ENCODE data around the gene HSD17B14. TPM values are rescaled to one million over a fixed set of nuclear protein-coding genes. Genes with fewer than 3 reads are reported as not detected.

HSD17B14 gene
- total RNA-seq, 2 experiments from 2014 or later, result 0.93 to 1.3 TPM

- intact Hi-C loops (cut with DNase I, micrococcal nuclease), result loop anchor here in 1 of 2 experiments (5.0 kb wide), 1 partner anchor 102 kb away; no protein-coding TSS in a partner anchor
- DNase-seq (peak in 1 of 14 experiments; percentile 20), ATAC-seq (ENCODE audit: poor library complexity) (no peak)
- ChIA-PET POLR2A (no interaction called here), CTCF (interaction anchor here (0.7 kb wide), 1 partner anchor 144 kb away, joined by 3 read pairs; no protein-coding TSS in a partner anchor)
- Histone ChIP-seq H3K27ac (ENCODE audit: low read depth in 1 of 2, low read length in 2 of 2) (no peak overlapping the region), H3K9me3 (ENCODE audit: control insufficient read depth in 1 of 2, insufficient read depth in 1 of 2, low read length in 2 of 2) (no peaks in the 10 kb centered on the region), H3K36me3 (ENCODE audit: insufficient read depth, low read length) (peaks cover 19% of the 10 kb centered on the region), H3K4me1 (ENCODE audit: insufficient read depth, low read length) (peaks cover 28% of the 10 kb centered on the region), H3K27me3 (ENCODE audit: control insufficient read depth in 1 of 2, insufficient read depth in 2 of 2, low read length in 2 of 2) (peaks cover 0 to 2% of the 10 kb centered on the region in 2 experiments), H3K4me3 (ENCODE audit: low read length) (no peak overlapping the region)
- H3K27ac Mint-ChIP-seq, result no peak overlapping the region
- H3K36me3 Mint-ChIP-seq (ENCODE audit: low read depth), result peaks cover 31% of the 10 kb centered on the region
- peaks cover 29% of the 10 kb centered on the region for H3K4me1 Mint-ChIP-seq (ENCODE audit: low read depth)
- H3K9me3 Mint-ChIP-seq, result no peaks in the 10 kb centered on the region
- TF ChIP-seq, protein P1, sequence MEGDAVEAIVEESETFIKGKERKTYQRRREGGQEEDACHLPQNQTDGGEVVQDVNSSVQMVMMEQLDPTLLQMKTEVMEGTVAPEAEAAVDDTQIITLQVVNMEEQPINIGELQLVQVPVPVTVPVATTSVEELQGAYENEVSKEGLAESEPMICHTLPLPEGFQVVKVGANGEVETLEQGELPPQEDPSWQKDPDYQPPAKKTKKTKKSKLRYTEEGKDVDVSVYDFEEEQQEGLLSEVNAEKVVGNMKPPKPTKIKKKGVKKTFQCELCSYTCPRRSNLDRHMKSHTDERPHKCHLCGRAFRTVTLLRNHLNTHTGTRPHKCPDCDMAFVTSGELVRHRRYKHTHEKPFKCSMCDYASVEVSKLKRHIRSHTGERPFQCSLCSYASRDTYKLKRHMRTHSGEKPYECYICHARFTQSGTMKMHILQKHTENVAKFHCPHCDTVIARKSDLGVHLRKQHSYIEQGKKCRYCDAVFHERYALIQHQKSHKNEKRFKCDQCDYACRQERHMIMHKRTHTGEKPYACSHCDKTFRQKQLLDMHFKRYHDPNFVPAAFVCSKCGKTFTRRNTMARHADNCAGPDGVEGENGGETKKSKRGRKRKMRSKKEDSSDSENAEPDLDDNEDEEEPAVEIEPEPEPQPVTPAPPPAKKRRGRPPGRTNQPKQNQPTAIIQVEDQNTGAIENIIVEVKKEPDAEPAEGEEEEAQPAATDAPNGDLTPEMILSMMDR (IDR thresholded peaks at IDR 0.05), result no peak
- no peaks in the 10 kb centered on the region for H3K27me3 Mint-ChIP-seq
- peak overlapping the region; percentile 50 for H3K4me3 Mint-ChIP-seq
Observed at GRCh38 chr19:48870048-48870447, 33.8 kb upstream of the HSD17B14 start.

- DNase-seq (peak in 1 of 14 experiments; percentile 29), ATAC-seq (ENCODE audit: poor library complexity) (no peak)
- Histone ChIP-seq H3K4me1 (ENCODE audit: insufficient read depth, low read length) (peaks cover 10% of the 10 kb centered on the region), H3K9me3 (ENCODE audit: control insufficient read depth in 1 of 2, insufficient read depth in 1 of 2, low read length in 2 of 2) (no peaks in the 10 kb centered on the region), H3K27ac (ENCODE audit: low read depth in 1 of 2, low read length in 2 of 2) (no peak within 1 kb of the TSS), H3K36me3 (ENCODE audit: insufficient read depth, low read length) (peaks cover 4% of the 10 kb centered on the region), H3K4me3 (ENCODE audit: low read length) (no peak within 1 kb of the TSS), H3K27me3 (ENCODE audit: control insufficient read depth in 1 of 2, insufficient read depth in 2 of 2, low read length in 2 of 2) (peaks cover 0 to 2% of the 10 kb centered on the region in 2 experiments)
- ChIA-PET POLR2A (no interaction called here), CTCF (no interaction called here)
- H3K27me3 Mint-ChIP-seq, result no peaks in the 10 kb centered on the region
- H3K4me1 Mint-ChIP-seq (ENCODE audit: low read depth), result peaks cover 14% of the 10 kb centered on the region
- no peaks in the 10 kb centered on the region for H3K9me3 Mint-ChIP-seq
- H3K4me3 Mint-ChIP-seq, result no peak within 1 kb of the TSS
- TF ChIP-seq, protein P1 (IDR thresholded peaks at IDR 0.05), result no peak
- peaks cover 13% of the 10 kb centered on the region for H3K36me3 Mint-ChIP-seq (ENCODE audit: low read depth)
- intact Hi-C loops (cut with DNase I, micrococcal nuclease), result no loop called here
- H3K27ac Mint-ChIP-seq, result no peak within 1 kb of the TSS
Observed at GRCh38 chr19:48868114-48868886, 32.0 kb upstream of the HSD17B14 start, which contains the start of gene PLEKHA4. TSS of gene PLEKHA4 (minus strand) at chr19:48868617. CDS start at chr19:48867620, 997 bp downstream.

GRCh38 chr19:48867746-48868113 is 31.4 kb upstream of the HSD17B14 start:
- Mint-ChIP-seq H3K27ac (no peak overlapping the region), H3K27me3 (no peaks in the 10 kb centered on the region), H3K4me3 (no peak overlapping the region), H3K4me1 (ENCODE audit: low read depth) (peaks cover 8% of the 10 kb centered on the region), H3K36me3 (ENCODE audit: low read depth) (peaks cover 8% of the 10 kb centered on the region), H3K9me3 (no peaks in the 10 kb centered on the region)
- no peaks in the 10 kb centered on the region for H3K36me3 ChIP-seq (ENCODE audit: insufficient read depth, low read length)
- DNase-seq, result peak in 1 of 14 experiments; percentile 32
- no peak overlapping the region for H3K27ac ChIP-seq (ENCODE audit: low read depth in 1 of 2, low read length in 2 of 2)
- peaks cover 0 to 2% of the 10 kb centered on the region in 2 experiments for H3K27me3 ChIP-seq (ENCODE audit: control insufficient read depth in 1 of 2, insufficient read depth in 2 of 2, low read length in 2 of 2)
- POLR2A ChIA-PET, result no interaction called here
- TF ChIP-seq, protein P1 (IDR thresholded peaks at IDR 0.05), result no peak
- CTCF ChIA-PET, result no interaction called here
- peaks cover 5% of the 10 kb centered on the region for H3K4me1 ChIP-seq (ENCODE audit: insufficient read depth, low read length)
- intact Hi-C loops (cut with DNase I, micrococcal nuclease), result no loop called here
- no peaks in the 10 kb centered on the region for H3K9me3 ChIP-seq (ENCODE audit: control insufficient read depth in 1 of 2, insufficient read depth in 1 of 2, low read length in 2 of 2)
- ATAC-seq (ENCODE audit: poor library complexity), result no peak
- H3K4me3 ChIP-seq (ENCODE audit: low read length), result no peak overlapping the region

Measured in CD4-positive, alpha-beta T cell (primary cell).